Thoracic aorta (tissue), 2 donors: ENCODE measurements around the gene MUC5B. TPM values are rescaled to one million over a fixed set of nuclear protein-coding genes. Genes with fewer than 3 reads are reported as not detected.

Source experiments
- ATAC-seq: fragments of 150-250 bp; one replicate; pipeline ENCODE4 v1.8.0; 2017; ENCODE audit warnings: low read depth; ENCODE audit not compliant: insufficient number of reproducible peaks, low FRiP score
- DNase-seq: peaks from one replicate; pipeline ENCODE4 v3.0.0-alpha.2; 2020; ENCODE audit warnings: low spot score
- H3K27ac ChIP-seq, 2 donors: fragments of 200-600 bp; sonication (generic); 1 replicate in 1 of 2; 2 replicates in 1 of 2; pipeline ENCODE4 v1.5.1; 2016; ENCODE audit warnings: mild to moderate bottlenecking in 2 of 2, moderate library complexity in 2 of 2
- H3K27me3 ChIP-seq: fragments of 200-600 bp; sonication (generic); replicated peaks from 2 replicates; pipeline ENCODE4 v1.6.0; 2016; ENCODE audit warnings: mild to moderate bottlenecking; ENCODE audit not compliant: insufficient read depth
- H3K36me3 ChIP-seq: fragments of 200-600 bp; sonication (generic); one replicate; pipeline ENCODE4 v1.5.1; 2016
- H3K4me1 ChIP-seq, 2 donors: fragments of 200-600 bp; sonication (generic); 1 replicate in 1 of 2; 2 replicates in 1 of 2; pipeline versions ENCODE4 v1.5.1 to v1.6.0; 2016; ENCODE audit warnings: low read depth in 2 of 2, mild to moderate bottlenecking in 1 of 2; ENCODE audit not compliant: control insufficient read depth in 1 of 2
- H3K4me3 ChIP-seq: fragments of 200-600 bp; sonication (generic); 2 replicates; pipeline ENCODE4 v1.5.1; 2016; ENCODE audit warnings: mild to moderate bottlenecking
- H3K9me3 ChIP-seq: fragments of 200-600 bp; sonication (generic); 2 replicates; pipeline ENCODE4 v1.5.1; 2016
- total RNA-seq, 2 donors: library from RNA; depleted of rRNA; stranded (reverse); fragments of >200 nt; gene quantifications; one replicate each; pipeline versions ENCODE4 v1.1.0 to v1.2.3, GENCODE V29; 2016
- TF ChIP-seq, protein P1 (sequence below): fragments of 200-600 bp; sonication (generic); IDR thresholded peaks from one replicate; pipeline ENCODE4 v1.5.1; 2019; ENCODE audit warnings: antibody characterized with exemption

Gene MUC5B
- total RNA-seq, 2 donors from 2014 or later, result not detected

DNA sequence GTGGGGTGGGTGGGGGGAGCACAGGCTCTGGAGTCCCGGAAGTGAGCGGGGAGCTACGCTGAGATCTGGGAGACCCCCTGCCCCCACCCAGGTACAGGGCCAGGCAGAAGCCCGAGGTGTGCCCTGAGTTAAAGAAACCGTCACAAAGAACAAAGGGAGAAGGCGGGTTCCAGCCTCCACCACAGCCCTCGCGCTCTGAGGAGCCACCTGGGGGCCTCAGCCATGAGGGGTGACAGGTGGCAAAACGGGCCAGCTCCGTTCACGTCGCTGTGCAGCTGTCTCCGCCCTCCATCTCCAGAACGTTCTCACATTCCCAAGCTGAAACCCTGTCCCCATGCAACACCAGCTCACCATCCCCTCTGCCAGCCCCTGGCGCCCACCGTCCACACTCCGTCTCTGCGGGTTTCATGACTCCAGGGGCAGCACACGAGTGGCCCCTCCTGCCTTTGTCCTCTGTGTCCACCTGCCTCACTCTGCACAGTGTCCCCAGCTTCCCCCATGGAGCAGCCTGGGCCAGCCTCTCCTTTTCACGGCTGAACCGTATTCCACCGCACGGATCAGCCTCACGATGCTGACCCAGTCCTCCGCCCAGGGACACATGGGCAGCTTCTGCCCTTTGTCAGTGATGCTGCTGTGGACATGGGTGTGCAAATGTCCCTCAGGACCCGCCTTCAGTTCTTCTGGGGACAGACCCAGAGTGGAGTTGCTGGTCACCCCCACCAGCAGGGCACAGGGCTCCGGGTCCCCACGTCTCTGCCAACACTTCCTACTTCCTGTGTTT lies 1.7 kb upstream of the MUC5B start:
- Histone ChIP-seq H3K4me1 (no peaks in the 10 kb centered on the region), H3K27me3 (no peaks in the 10 kb centered on the region), H3K4me3 (no peak overlapping the region), H3K9me3 (no peaks in the 10 kb centered on the region), H3K27ac (no peak overlapping the region), H3K36me3 (no peaks in the 10 kb centered on the region)
- DNase-seq, result no peak
- TF ChIP-seq, protein P1, sequence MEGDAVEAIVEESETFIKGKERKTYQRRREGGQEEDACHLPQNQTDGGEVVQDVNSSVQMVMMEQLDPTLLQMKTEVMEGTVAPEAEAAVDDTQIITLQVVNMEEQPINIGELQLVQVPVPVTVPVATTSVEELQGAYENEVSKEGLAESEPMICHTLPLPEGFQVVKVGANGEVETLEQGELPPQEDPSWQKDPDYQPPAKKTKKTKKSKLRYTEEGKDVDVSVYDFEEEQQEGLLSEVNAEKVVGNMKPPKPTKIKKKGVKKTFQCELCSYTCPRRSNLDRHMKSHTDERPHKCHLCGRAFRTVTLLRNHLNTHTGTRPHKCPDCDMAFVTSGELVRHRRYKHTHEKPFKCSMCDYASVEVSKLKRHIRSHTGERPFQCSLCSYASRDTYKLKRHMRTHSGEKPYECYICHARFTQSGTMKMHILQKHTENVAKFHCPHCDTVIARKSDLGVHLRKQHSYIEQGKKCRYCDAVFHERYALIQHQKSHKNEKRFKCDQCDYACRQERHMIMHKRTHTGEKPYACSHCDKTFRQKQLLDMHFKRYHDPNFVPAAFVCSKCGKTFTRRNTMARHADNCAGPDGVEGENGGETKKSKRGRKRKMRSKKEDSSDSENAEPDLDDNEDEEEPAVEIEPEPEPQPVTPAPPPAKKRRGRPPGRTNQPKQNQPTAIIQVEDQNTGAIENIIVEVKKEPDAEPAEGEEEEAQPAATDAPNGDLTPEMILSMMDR, result no peak
- ATAC-seq, result no peak

DNA sequence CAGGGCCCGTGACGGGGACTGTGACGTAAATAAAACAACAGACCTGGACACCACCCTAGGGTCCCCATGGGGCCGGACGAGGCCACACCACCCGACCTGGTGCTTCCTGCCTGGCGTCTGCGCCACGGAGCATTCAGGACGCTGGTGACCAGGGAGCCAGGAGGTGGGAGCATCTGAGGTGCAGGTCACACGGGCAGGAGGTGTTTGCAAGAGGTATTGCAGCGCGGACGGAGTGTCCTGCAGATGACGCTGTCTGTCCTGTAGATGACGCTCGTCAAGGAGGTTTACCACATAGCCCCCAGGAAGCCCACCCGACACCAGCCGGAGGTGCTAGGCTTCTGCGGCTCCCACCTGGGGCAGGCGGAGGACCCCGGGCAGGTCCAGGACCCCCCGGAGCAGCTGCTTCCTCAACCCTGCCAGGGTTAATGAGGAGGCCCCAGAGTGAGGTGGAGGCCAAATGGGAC lies 986 bp upstream of the MUC5B start:
- Histone ChIP-seq H3K27ac (no peak overlapping the region), H3K4me3 (no peak overlapping the region), H3K9me3 (no peaks in the 10 kb centered on the region), H3K27me3 (no peaks in the 10 kb centered on the region), H3K36me3 (no peaks in the 10 kb centered on the region), H3K4me1 (no peaks in the 10 kb centered on the region)
- DNase-seq, result no peak
- no peak for ATAC-seq
- TF ChIP-seq, protein P1, result no peak

DNA sequence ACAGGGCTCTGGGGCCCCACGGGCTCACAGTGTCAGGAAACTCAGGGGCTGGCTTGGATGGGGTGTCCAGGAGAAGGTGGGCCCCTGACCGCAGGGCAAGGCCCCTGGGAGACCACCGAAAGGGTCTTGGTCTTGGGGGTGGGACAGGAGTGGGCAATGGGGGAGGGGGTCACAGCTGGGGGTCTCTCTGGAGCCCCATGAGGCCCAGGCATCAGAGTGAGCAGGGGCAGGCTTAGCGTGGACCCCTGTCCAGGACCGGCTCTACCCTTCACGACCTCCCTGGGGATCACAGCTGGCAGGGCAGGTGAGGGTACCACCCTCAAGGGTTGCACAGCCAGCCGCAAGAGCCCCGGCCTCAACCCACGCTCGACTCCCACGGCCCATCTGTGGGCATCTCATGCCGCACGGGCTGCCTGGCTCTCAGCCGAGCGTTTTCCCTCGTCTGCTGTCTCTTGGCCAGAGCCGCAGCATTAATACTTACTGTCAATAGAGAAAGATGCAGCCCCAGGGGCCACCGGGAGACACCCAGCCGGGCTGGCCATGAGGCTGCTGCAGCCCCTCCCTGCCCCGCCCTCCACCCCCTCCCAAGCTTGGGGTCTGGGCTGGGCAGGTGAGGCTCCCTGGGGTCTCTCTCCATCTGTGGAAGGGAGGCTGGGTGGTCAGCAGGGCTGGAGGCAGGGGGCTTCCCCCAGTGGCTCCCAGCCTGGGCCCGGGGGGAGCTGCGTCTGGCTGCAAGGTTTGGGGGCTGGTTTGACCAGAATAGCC lies 662 bp downstream of the MUC5B start:
- Histone ChIP-seq H3K36me3 (no peaks in the 10 kb centered on the region), H3K27ac (no peak overlapping the region), H3K4me1 (no peaks in the 10 kb centered on the region), H3K9me3 (no peaks in the 10 kb centered on the region), H3K27me3 (no peaks in the 10 kb centered on the region), H3K4me3 (no peak overlapping the region)
- DNase-seq, result no peak
- no peak for ATAC-seq
- TF ChIP-seq, protein P1, result no peak

DNA sequence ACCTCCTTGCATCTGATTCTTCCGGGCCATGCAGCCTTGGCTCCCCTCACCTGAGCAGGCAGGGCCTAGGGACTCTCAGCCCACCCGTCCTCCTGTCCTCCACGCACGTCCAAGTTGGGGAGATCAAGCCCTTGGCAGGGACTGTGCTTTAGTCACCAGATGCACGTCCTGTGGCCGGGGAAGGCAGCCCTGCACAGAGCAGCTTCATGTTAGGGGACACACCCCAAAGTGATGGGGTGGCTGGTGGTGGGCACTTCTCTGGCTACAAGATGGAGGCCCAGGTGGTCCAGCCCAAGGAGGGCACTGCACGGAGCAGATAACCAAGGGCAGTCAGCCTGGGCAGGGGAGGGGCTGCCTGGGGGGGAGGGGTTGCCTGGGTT lies 1.2 kb downstream of the MUC5B start:
- ATAC-seq (no peak), DNase-seq (no peak)
- TF ChIP-seq, protein P1, result no peak
- Histone ChIP-seq H3K9me3 (no peaks in the 10 kb centered on the region), H3K4me3 (no peak overlapping the region), H3K27me3 (no peaks in the 10 kb centered on the region), H3K27ac (no peak overlapping the region), H3K36me3 (no peaks in the 10 kb centered on the region), H3K4me1 (no peaks in the 10 kb centered on the region)
